ENCODE measurements around the gene ALG14. TPM values are rescaled to one million over a fixed set of nuclear protein-coding genes. Genes with fewer than 3 reads are reported as not detected.
"Not testable (repeated sequence)": the region's sequence is repeated elsewhere in the genome, so short reads cannot be mapped to it uniquely, and the experiment has no call there.

The ALG14 gene
- total RNA-seq = 1.5 and 1.9 TPM in 2 replicates

GRCh38 chr1:95072532-95073419, at the start of gene ALG14:
ALG14 (minus strand) TSS chr1:95072951; CDS start chr1:95072898, 53 bp downstream.
- peak; percentile 91 to 95 for DNase-seq (ENCODE audit: low read depth in 2 of 2)

GRCh38 chr1:95122151-95122697, 49.5 kb upstream of the ALG14 start:
- DNase-seq (ENCODE audit: low read depth in 2 of 2) = no peak

- DNase-seq (ENCODE audit: low read depth in 2 of 2) = no peak
Observed at GRCh38 chr1:95119273-95119672, 46.5 kb upstream of the ALG14 start.

GRCh38 chr1:95118710-95119109, 46.0 kb upstream of the ALG14 start:
- no peak for DNase-seq (ENCODE audit: low read depth in 2 of 2)

GRCh38 chr1:95118067-95118499, 45.3 kb upstream of the ALG14 start:
- DNase-seq (ENCODE audit: low read depth in 2 of 2) = no peak

GRCh38 chr1:95117207-95118066, 44.7 kb upstream of the ALG14 start, which contains the start of gene TLCD4:
TLCD4 (plus strand) TSS chr1:95117355; CDS start chr1:95143902, 26,547 bp downstream.
- DNase-seq (ENCODE audit: low read depth in 2 of 2) = peak in 1 of 2 donors; percentile 17

- peak; percentile 3 to 48 for DNase-seq (ENCODE audit: low read depth in 2 of 2)
Observed at GRCh38 chr1:95116580-95117206, 43.9 kb upstream of the ALG14 start.

- DNase-seq (ENCODE audit: low read depth in 2 of 2) = no peak
Observed at GRCh38 chr1:95115708-95116137, 43.0 kb upstream of the ALG14 start.

- no peak for DNase-seq (ENCODE audit: low read depth in 2 of 2)
Observed at GRCh38 chr1:95113684-95114083, 40.9 kb upstream of the ALG14 start.

GRCh38 chr1:95111014-95111413, 38.3 kb upstream of the ALG14 start:
- DNase-seq (ENCODE audit: low read depth in 2 of 2) = no peak

GRCh38 chr1:95108792-95109191, 36.0 kb upstream of the ALG14 start:
- DNase-seq (ENCODE audit: low read depth in 2 of 2) = no peak

GRCh38 chr1:95098196-95098595, 25.4 kb upstream of the ALG14 start:
- DNase-seq (ENCODE audit: low read depth in 2 of 2) = no peak

GRCh38 chr1:95097426-95097825, 24.7 kb upstream of the ALG14 start:
- no peak for DNase-seq (ENCODE audit: low read depth in 2 of 2)

- DNase-seq (ENCODE audit: low read depth in 2 of 2) = no peak
Observed at GRCh38 chr1:95096218-95096841, 23.6 kb upstream of the ALG14 start.

- no peak for DNase-seq (ENCODE audit: low read depth in 2 of 2)
Observed at GRCh38 chr1:95095833-95096217, 23.1 kb upstream of the ALG14 start.

GRCh38 chr1:95094923-95095322, 22.2 kb upstream of the ALG14 start:
- DNase-seq (ENCODE audit: low read depth in 2 of 2) = no peak

GRCh38 chr1:95093296-95093695, 20.5 kb upstream of the ALG14 start:
- no peak for DNase-seq (ENCODE audit: low read depth in 2 of 2)

- not testable (repeated sequence) for DNase-seq (ENCODE audit: low read depth in 2 of 2)
Observed at GRCh38 chr1:95092891-95093290, 20.1 kb upstream of the ALG14 start.

GRCh38 chr1:95091290-95091689, 18.5 kb upstream of the ALG14 start:
- DNase-seq (ENCODE audit: low read depth in 2 of 2) = not testable (repeated sequence)

GRCh38 chr1:95089650-95090287, 17.0 kb upstream of the ALG14 start:
- DNase-seq (ENCODE audit: low read depth in 2 of 2) = no peak

Measured in dermis microvascular lymphatic vessel endothelial cell (primary cell).